GM12874 (cell line): Measurements from ENCODE around the gene PLCB1.

ENCODE experiments used
- CTCF ChIP-seq: IDR thresholded peaks from 2 replicates; pipeline ENCODE4 v1.5.1; 2011; ENCODE audit warnings: low read depth, mild to moderate bottlenecking, control low read depth, low read length, moderate library complexity; ENCODE audit not compliant: insufficient read depth

The PLCB1 gene

GRCh38 chr20:8447262-8448120, 315.4 kb downstream of the PLCB1 start:
- no peak for TF ChIP-seq CTCF

GRCh38 chr20:8449123-8449522, 317.1 kb downstream of the PLCB1 start:
- no peak for TF ChIP-seq CTCF

- peak; percentile 53; the same call in 1 of the 2 replicates for TF ChIP-seq CTCF
Measured at GRCh38 chr20:8454137-8454712, 322.2 kb downstream of the PLCB1 start.

- TF ChIP-seq CTCF = no peak
Measured at GRCh38 chr20:8456765-8457164, 324.7 kb downstream of the PLCB1 start.

GRCh38 chr20:8457978-8458377, 325.9 kb downstream of the PLCB1 start:
- no peak for TF ChIP-seq CTCF

- TF ChIP-seq CTCF = no peak
Measured at GRCh38 chr20:8461186-8461585, 329.1 kb downstream of the PLCB1 start.

- TF ChIP-seq CTCF = no peak
Measured at GRCh38 chr20:8464368-8464767, 332.3 kb downstream of the PLCB1 start.
